Raji (cell line): Measurements from ENCODE around the gene KLHL17.

Experiments
- POLR2A ChIP-seq: IDR thresholded peaks from 2 replicates; pipeline ENCODE4 v1.6.1; 2011; ENCODE audit warnings: low read depth, low read length, control low read depth; ENCODE audit not compliant: insufficient read depth

KLHL17 gene

DNA sequence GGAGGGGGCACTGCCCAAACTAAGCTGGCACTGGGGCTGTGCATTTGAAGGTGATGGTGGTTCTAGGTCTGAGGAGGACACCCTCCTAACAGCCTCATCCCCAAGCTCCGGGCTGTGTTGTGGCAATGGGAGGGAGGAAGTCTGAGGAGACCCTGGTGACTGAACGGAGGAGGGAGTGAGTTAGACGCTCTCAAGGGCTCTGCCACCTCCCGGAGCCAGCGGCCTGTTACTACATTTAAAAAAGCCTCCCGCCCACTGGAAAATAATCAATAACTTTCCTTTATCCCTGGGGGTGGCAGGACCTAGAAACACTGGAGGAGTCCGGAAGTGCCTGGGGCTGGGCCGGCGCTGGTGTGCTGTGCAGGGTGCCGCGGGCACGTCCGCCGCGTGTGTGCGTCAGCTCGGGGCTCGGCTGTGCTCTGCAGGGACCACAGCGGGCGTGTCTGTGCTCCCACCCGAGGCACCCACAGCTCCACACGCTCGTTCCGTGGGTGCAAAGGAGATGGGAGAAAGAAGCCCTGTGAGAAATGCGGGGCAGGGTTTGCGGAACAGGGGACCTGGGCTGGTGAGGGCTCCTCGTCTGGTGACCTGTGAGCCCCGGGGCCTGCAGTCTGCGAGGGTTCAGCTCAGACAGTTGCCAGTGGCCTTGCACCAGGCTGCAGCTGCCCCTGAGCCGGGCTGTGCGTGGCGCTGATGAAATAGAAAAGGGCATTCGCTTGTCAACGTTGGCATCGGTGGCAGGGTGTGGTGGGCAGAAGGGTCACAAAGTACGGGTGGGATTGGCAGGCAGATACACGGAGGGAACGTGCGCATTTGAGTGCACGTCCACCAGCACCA, 31.3 kb upstream of the KLHL17 start:
- no peak for TF ChIP-seq POLR2A

DNA sequence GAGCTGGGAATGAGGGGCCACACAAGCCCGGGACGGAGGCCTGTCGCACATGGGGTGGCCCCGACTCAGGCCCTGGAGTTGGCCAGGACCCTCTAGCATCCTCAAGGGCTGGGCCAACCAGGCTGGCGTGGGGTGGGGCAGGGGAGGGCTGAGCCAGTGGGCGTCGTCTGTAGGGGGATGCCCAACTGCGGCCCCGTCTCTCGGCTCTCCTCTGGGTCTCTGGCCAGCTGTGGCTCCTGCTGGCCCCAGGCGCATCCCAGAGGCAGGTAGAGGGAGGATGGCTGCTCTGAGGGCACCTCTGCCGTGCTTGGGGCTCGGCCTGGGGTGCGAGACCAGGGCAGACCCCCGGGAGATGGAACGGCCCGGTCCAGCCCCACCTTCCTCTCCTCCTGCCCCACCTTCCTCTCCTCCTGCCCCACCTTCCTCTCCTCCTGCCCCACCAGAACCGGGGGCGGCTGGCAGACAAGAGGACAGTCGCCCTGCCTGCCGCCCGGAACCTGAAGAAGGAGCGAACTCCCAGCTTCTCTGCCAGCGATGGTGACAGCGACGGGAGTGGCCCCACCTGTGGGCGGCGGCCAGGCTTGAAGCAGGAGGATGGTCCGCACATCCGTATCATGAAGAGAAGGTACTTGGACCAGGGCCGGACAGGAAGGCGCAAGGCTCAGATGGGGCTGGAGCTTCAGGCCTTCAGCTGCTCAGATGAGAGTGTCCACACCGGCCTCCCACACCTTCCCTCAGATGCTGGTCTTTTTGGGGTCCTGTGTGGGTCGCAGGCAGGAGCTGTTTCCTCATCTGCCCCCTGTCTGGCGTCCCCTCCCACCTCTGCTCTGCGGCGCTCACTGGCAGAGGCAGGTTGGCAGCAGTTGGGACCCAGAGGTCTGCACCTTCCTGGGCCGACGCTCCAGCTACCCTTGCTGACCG, 30.4 kb upstream of the KLHL17 start:
- no peak for TF ChIP-seq POLR2A

DNA sequence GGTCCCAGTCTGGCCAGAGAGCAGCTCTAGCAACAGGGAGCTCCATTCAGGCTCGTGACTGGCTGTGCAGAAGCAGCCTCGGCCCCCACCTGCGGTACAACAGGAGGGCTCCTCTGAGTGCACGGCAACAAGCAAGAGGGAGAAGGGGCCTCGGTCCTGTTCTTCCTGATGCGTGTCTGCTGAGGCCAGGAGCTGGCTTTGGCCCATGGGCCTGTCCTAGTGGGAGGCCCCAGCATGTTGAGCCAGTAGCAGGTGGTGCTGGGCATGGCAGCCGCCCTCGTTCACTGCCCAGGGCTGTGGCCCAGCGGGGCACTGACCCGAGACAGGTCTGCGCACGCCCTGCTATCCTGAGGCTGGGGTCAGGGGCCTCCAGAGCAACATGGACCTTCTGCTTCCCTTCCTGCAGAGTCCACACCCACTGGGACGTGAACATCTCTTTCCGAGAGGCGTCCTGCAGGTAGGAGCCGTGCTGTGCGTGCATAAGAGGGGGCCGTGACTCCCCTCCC, 29.7 kb upstream of the KLHL17 start:
- TF ChIP-seq POLR2A: no peak

DNA sequence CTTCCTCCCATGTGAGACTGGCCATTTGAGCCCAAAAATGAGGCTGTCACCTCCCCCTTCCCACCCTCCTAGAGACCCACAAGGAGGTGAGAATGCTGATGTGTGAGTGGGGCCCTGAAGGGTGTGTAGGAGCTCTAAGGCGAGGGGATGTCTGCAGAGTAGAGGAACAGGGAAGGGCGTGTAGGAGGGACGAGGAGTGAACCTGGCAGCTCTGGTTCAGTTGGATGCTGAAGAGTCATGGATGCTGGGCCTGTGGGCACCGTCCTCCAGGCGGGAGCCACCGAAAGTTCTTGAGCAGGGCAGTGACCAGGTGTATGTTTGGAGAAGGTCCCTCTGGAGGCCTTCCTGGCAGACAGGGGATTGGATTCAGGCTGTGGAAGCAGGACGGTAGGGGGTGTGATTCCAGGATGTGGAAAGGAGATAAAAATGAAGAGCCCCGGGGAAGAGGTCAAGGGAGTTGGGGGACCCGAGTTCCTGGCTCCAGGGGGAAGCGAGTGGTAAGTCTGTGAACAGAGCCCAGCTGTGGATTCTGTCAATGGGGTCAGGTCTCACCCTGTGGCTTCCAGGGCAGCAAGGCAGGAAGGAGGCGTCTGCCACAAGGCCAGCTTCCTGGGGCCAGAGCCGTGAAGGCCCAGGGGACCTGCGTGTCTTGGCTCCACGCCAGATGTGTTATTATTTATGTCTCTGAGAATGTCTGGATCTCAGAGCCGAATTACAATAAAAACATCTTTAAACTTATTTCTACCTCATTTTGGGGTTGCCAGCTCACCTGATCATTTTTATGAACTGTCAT, 28.8 kb upstream of the KLHL17 start:
- no peak for TF ChIP-seq POLR2A

DNA sequence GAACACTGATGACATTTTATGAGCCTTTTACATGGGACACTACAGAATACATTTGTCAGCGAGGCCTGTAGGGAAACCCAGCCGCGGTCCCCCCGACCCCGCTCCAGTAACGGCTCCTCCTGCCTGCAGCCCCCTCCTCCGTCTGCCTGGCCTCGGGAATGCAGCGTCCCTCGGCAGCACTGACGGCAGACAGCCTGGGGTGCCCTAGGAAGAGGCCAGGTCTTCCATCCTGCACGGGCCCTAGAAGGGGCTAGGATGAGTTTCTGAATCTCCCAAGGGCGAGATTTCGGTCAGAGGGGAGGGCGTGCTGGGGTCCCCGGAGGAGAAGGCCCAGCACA, 28.2 kb upstream of the KLHL17 start:
- TF ChIP-seq POLR2A: no peak

DNA sequence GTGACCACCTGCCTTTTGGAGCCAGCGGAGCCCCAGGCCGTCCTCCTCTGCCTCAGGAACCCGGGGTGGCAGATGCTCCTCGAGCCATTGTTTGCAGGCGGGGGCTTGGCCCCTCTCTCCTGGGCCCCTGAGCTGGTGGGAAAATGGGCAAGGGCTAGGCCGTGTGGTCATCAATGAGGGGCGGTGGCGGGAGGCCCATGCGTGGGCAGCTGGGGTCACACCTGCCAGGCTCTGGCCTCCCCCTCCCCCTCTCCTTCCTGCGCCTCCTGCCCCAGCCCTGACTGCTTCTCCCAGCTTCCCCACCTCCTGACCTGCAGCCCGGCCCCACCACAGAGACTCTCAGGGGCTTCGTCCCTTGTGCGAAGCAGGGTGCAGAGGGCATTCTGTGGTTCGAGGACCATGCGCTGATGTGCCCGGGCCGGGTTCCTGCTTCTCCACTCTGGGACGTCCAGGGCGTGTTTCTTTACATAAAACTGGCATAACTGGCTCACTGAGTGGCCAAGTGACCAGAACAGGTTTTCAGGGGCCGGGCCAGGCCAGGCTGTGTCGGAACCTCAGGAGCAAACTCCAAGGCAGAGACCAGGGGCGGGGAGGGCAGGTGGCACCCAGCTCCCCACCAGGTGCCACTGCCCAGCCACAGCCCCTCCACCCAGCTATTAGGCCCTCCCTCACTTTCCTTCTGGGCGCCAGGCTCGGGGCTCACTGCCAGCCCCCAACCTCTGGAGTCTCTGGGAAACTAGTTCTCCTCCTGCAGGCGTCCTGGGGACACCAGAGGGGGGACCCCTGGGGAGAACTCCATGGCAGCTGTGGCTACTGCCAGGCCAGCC, 27.4 kb upstream of the KLHL17 start:
- TF ChIP-seq POLR2A: no peak

DNA sequence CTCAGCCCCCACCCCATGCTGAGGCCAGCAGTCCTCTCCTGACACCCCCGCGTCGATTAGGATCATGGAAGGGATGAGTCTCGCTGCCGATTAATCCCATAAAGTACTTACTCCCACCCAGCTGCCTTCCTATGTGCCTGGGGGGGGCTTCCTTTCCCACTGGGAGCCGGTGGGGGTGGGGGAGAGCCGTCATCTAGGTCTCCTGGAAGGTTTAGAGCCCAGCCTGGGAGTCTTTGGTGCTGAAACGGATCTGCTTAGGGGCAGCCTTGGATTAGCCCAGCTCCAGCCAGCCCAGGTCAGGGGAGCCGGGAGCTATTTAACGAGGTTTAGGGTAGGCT, 26.8 kb upstream of the KLHL17 start:
- TF ChIP-seq POLR2A: no peak

DNA sequence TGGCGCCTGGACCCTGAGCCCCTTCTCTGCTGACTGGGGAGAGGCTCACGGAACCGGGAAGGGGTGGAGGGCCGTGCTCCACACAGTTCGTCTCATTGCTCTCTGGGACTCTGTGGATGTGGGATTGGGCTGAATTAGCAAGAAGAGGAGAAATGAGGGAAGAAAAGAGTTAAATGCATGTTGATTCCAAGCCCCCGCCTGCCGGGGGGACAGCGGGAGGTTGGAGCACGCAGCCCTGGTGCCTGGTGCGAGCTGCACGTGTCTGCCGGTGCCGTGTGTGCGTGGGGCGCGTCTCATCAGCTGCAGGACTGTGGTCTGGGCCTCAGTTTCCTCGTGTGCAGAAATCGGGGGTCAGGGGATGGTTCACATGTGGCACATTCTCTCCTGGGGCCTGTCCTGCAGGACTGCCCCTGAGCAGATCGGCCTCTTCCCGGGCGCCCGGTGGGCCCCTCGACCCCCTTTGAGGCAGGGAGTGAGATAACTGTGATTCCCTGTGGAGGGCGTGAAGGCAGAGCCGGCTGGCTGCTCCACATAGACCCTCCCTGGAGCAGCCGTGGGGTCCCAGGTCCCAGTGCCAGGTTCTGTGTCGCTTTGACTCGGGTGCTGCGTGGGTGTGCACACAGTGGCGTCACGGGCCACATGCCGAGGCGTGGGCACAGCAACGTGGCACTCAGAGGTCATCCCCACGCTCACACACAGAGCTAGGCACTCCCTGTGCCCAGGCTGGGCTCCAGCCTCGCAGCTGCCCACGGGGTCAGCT, 25.2 kb upstream of the KLHL17 start:
- no peak for TF ChIP-seq POLR2A

DNA sequence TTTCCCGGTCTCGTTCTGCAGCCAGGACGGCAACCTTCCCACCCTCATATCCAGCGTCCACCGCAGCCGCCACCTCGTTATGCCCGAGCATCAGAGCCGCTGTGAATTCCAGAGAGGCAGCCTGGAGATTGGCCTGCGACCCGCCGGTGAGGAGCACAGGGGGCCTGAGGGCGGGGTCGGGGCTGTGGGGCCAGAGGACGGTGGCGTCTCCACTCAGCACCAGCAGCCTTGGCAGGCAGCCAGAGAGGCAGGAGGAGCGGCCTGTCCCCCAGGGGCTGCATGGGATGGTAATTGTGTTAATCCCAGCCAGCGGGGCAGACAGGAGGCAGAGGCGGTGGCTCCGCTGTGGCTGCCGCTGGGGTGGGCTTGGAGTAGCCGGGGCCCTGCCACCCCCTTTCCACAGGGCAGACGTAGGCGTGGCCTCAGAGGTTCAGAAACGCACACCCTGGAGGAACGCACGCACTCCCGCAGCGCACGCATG, 24.6 kb upstream of the KLHL17 start:
- TF ChIP-seq POLR2A: no peak

DNA sequence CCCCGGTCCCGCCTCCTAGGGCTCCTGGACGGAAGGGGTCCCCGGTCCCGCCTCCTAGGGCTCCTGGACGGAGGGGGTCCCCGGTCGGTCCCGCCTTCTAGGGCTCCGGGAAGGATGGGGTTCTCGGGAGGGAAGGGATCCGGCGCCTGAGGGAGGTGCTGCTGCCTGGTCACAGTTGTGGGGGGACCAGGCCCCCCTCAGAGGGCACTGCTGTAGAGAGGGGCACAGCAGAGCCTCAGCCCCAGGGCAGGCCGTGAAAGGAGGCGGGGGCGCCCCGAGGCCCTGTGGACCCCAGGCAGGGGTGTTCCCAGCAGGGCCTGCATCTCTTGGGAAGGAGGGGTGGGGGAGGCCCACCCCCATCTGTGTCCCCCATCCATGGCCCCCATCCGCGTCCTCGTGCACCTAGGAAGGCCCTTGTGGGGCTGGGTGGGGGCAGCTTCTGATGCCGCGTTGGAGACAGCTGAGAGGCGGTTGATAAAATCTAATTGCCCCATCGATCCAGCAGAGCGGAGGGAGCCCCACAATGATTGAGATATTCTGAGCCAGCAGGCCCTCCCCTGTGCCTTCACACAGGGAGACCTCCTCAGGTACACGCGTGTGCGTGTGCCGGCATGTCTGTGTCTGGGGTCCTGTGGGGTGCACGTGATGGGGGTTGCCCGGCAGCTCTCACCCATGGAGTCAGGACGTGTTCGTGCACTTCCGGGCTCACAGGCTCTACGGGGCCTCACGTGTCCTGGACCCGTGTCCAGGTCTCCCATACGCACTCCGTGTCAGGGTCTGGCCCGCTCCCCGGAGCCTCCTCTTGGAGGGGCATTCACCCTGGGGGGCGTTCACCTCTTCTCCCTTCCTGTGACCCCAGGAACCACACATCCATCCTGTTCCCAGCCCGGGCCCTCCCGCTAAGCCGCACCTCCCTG, 23.8 kb upstream of the KLHL17 start:
- TF ChIP-seq POLR2A: no peak

DNA sequence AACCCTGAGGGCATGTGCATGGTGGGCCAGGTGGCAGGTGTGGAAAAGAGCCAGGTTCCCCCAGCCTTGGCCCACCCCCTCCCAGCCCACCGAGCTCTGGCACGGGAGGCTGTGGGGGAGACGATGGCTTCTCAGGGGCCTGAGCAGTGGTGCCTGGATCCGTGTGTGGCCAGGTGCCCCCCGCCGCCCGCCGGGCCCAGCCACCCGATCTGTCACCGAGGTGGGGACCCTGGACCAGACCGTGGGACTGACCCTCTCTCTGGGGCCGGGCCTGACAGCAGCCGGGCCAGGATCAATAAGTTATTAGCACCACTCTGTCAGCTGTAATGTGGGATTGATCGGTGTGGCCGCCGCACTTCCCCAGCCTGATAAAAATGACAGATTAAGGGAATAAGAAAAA, 22.9 kb upstream of the KLHL17 start:
- TF ChIP-seq POLR2A: no peak

DNA sequence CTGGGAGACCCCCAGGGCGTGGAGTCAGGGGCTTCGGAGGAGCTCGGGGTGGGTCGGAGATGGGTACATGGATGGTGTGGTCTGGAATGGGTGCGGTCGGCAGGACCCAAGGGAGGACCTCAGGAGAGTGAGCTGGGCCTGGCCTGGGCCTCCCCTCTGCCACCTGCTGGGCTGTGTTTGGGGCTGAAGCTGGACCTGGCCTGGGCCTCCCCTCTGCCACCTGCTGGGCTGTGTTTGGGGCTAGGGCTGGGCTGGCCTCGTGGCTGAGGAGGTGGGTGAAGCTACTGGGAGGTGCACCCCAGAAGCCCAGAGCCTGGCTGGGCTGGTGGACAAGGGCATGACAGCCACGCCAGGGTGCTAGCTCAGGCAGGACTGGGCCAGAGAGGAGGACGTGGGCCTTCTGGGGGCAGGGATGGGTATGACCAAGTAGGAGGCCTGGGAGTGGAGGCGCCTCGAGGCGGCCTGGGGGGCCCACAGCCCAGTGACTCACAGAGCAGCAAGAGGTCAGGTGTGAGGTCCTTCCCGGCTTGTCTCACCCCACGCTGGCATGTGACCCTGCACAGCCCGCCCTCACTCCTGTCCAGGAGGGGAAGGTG, 22.2 kb upstream of the KLHL17 start:
- no peak for TF ChIP-seq POLR2A

DNA sequence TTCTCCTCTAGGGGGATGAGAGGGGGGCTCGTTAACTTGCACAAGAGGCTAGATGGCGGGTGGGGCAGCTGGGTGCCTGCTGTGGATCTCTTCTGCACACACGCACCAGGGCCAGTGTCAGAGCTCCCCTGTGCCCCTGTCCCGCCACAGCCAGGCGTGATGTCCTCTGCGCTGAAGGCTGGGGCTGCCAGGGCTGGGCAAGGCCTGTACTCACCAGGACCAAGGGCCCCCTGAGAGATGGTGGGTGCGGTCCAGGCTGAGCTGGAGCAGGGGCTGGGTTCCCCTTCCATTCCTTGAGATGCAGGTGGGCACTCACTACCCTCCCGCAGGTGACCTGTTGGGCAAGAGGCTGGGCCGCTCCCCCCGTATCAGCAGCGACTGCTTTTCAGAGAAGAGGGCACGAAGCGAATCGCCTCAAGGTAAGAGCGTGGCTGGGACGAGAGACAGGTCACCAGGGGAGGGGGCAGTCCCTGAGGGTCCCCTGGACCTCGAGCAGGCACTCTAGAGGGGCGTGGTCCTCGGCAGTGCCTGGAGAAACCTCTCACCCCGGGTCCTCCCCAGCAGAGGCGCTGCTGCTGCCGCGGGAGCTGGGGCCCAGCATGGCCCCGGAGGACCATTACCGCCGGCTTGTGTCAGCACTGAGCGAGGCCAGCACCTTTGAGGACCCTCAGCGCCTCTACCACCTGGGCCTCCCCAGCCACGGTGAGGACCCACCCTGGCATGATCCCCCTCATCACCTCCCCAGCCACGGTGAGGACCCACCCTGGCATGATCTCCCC, 21.5 kb upstream of the KLHL17 start:
- TF ChIP-seq POLR2A: no peak
